Ishikawa (cell line): Measurements from ENCODE around the gene CRLF1.

Source experiments
- CEBPB ChIP-seq: IDR thresholded peaks from 2 replicates; pipeline ENCODE4 v1.6.1; 2012
- CREB1 ChIP-seq: IDR thresholded peaks from 2 replicates; pipeline ENCODE4 v1.6.1; 2012; ENCODE audit warnings: low read depth
- EGR1 ChIP-seq: IDR thresholded peaks from 2 replicates; pipeline ENCODE4 v1.6.1; 2012
- EP300 ChIP-seq: IDR thresholded peaks from 2 replicates; pipeline ENCODE4 v1.6.1; 2012; ENCODE audit warnings: borderline replicate concordance
- FOXM1 ChIP-seq: IDR thresholded peaks from 2 replicates; pipeline ENCODE4 v1.6.1; 2012; ENCODE audit warnings: low read depth, borderline replicate concordance
- MAX ChIP-seq: IDR thresholded peaks from 2 replicates; pipeline ENCODE4 v1.6.1; 2012
- NFIC ChIP-seq: IDR thresholded peaks from 2 replicates; pipeline ENCODE4 v1.6.1; 2012
- RAD21 ChIP-seq: IDR thresholded peaks from 2 replicates; pipeline ENCODE4 v1.6.1; 2012; ENCODE audit warnings: low read depth
- REST ChIP-seq: IDR thresholded peaks from 2 replicates; pipeline ENCODE4 v1.6.1; 2012; ENCODE audit warnings: low read depth, mild to moderate bottlenecking
- TAF1 ChIP-seq: IDR thresholded peaks from 2 replicates; pipeline ENCODE4 v1.6.1; 2012; ENCODE audit warnings: low read depth, mild to moderate bottlenecking
- TCF12 ChIP-seq: IDR thresholded peaks from 2 replicates; pipeline ENCODE4 v1.6.1; 2012; ENCODE audit warnings: low read depth
- TEAD4 ChIP-seq: IDR thresholded peaks from 2 replicates; pipeline ENCODE4 v1.6.1; 2012
- USF1 ChIP-seq: IDR thresholded peaks from 2 replicates; pipeline ENCODE4 v1.6.1; 2012
- YY1 ChIP-seq: IDR thresholded peaks from 2 replicates; pipeline ENCODE4 v1.6.1; 2012; ENCODE audit warnings: low read depth
- ZBTB7A ChIP-seq: IDR thresholded peaks from 2 replicates; pipeline ENCODE4 v1.6.1; 2012; ENCODE audit warnings: low read depth

Gene CRLF1

GRCh38 chr19:18645035-18645511 lies 38.5 kb upstream of the CRLF1 start:
- TF ChIP-seq RAD21, result no peak
- no peak for TF ChIP-seq MAX
- TF ChIP-seq NFIC, result no peak
- no peak for TF ChIP-seq CEBPB
- TF ChIP-seq REST, result no peak
- TF ChIP-seq FOXM1, result no peak
- no peak for TF ChIP-seq ZBTB7A
- no peak for TF ChIP-seq CREB1
- TF ChIP-seq YY1, result no peak
- TF ChIP-seq TEAD4, result no peak
- TF ChIP-seq EP300, result no peak
- TF ChIP-seq TCF12, result no peak
- TF ChIP-seq TAF1, result no peak
- TF ChIP-seq USF1, result no peak

- no peak for TF ChIP-seq EP300
Measured at GRCh38 chr19:18644196-18645034, 37.8 kb upstream of the CRLF1 start.

- no peak for TF ChIP-seq CREB1
- TF ChIP-seq CEBPB, result no peak
- TF ChIP-seq ZBTB7A, result no peak
- no peak for TF ChIP-seq FOXM1
- TF ChIP-seq EGR1, result no peak
- TF ChIP-seq RAD21, result no peak
- TF ChIP-seq TCF12, result no peak
- TF ChIP-seq YY1, result no peak
- no peak for TF ChIP-seq NFIC
- no peak for TF ChIP-seq USF1
- no peak for TF ChIP-seq MAX
- no peak for TF ChIP-seq EP300
- TF ChIP-seq TEAD4, result no peak
- TF ChIP-seq TAF1, result no peak
- no peak for TF ChIP-seq REST
Measured at GRCh38 chr19:18639706-18640243, 33.2 kb upstream of the CRLF1 start.

GRCh38 chr19:18637673-18638630 lies 31.4 kb upstream of the CRLF1 start:
- TF ChIP-seq MAX (0 out of 2 replicates have a peak, but pooled peaks have one; percentile 42), TAF1 (no peak)

GRCh38 chr19:18636969-18637629 lies 30.5 kb upstream of the CRLF1 start, which contains the start of gene KLHL26:
Gene KLHL26, plus strand, starts transcription at chr19:18637028. Its CDS starts 27 bp downstream, at chr19:18637055.
- TF ChIP-seq CEBPB (no peak), FOXM1 (no peak), EP300 (no peak), TEAD4 (no peak), YY1 (peak; percentile 91), NFIC (no peak), TAF1 (peak; percentile 87), CREB1 (peak; percentile 68), ZBTB7A (no peak), RAD21 (no peak), USF1 (no peak), REST (no peak), EGR1 (no peak), TCF12 (no peak), MAX (peak; percentile 52; the same call in 1 of the 2 replicates)
